ENCODE results near the gene SH3YL1. TPM values are rescaled to one million over a fixed set of nuclear protein-coding genes. Genes with fewer than 3 reads are reported as not detected.

Gene SH3YL1
- total RNA-seq, 1 donor from 2014 or later = 25.1 TPM

DNA sequence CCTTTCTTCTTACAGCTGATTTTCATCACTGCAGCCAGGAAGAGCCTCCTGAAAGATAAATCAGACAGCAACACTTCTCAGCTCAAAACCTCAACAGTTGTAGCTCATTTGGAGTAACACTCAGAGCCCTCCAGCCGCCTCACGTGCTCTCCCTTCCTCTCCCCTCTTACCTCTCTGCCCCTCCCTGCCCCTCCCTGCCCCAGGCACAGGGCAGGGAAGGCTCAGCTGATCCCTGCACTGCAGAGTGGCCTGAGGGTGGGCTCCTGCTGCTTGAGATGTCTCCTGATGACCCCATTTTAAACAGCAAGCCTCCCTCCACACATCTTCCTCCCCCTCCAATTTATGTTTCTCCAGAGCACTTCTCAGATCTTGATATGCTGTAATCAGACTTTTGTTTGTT, 54.4 kb downstream of the SH3YL1 start:
- H3K9me3 ChIP-seq (ENCODE audit: control insufficient read depth in 3 of 3, low read length in 3 of 3) = peaks cover 0 to 4% (median 2%) of the 10 kb centered on the region in 3 donors
- H3K36me3 ChIP-seq (ENCODE audit: control insufficient read depth in 3 of 3, insufficient read depth in 3 of 3, low read length in 3 of 3) = no peaks in the 10 kb centered on the region
- H3K27me3 ChIP-seq (ENCODE audit: control insufficient read depth in 3 of 3, insufficient read depth in 3 of 3, low read length in 3 of 3) = peaks cover 10 to 17% (median 13%) of the 10 kb centered on the region in 3 donors
- H3K4me1 ChIP-seq (ENCODE audit: control insufficient read depth in 3 of 3, insufficient read depth in 3 of 3, low read length in 3 of 3) = peaks cover 2 to 6% (median 3%) of the 10 kb centered on the region in 3 donors
- no peak overlapping the region for H3K4me3 ChIP-seq (ENCODE audit: low read length in 3 of 3)
- no peak overlapping the region for H3K9ac ChIP-seq (ENCODE audit: low read depth in 1 of 3, low read length in 3 of 3)
- H3K27ac ChIP-seq (ENCODE audit: low read depth, low read length) = no peak overlapping the region

DNA sequence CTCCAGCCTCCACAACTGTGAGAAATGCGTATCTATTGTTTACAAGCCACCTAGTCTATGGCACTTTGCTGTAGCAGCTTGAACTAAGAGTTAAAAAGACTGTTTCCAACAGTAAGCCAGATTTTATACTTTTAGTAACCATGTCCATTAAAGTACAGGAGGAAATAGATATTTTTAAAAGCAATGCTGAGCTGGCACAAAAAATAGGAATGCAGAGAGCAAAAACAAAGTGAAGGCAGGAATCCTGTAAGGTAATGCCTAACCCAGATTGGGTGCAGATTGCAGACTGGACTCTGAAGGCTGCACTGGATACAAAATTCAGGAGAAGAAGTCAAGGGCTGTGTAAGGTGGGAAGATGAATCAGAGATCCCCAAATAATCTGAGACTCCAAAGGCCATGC, 55.5 kb downstream of the SH3YL1 start:
- Histone ChIP-seq H3K27ac (ENCODE audit: low read depth, low read length) (no peak overlapping the region), H3K4me1 (ENCODE audit: control insufficient read depth in 3 of 3, insufficient read depth in 3 of 3, low read length in 3 of 3) (no peaks in the 10 kb centered on the region), H3K4me3 (ENCODE audit: low read length in 3 of 3) (no peak overlapping the region), H3K9ac (ENCODE audit: low read depth in 1 of 3, low read length in 3 of 3) (no peak overlapping the region), H3K27me3 (ENCODE audit: control insufficient read depth in 3 of 3, insufficient read depth in 3 of 3, low read length in 3 of 3) (peaks cover 10 to 17% (median 14%) of the 10 kb centered on the region in 3 donors), H3K36me3 (ENCODE audit: control insufficient read depth in 3 of 3, insufficient read depth in 3 of 3, low read length in 3 of 3) (no peaks in the 10 kb centered on the region), H3K9me3 (ENCODE audit: control insufficient read depth in 3 of 3, low read length in 3 of 3) (peaks cover 0 to 4% (median 2%) of the 10 kb centered on the region in 3 donors)

DNA sequence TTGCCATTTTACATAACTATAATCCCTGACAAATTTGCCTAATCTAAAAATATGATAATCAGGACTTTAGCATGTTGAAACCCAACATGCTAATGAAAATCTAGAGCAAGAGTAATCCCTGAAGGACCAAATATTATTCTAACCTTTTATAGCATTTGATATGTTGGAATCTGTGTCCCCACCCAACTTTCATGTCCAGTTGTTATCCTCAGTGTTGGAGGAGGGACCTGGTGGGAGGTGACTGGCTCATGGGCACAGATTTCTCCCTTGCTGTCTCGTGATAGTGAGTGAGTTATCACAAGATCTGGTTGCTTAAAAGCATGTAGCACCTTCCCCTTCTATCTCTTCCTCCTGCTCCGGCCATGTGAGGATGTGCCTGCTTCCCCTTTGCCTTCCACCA, 59.8 kb downstream of the SH3YL1 start:
- Histone ChIP-seq H3K9me3 (ENCODE audit: control insufficient read depth in 3 of 3, low read length in 3 of 3) (no peaks in the 10 kb centered on the region), H3K27me3 (ENCODE audit: control insufficient read depth in 3 of 3, insufficient read depth in 3 of 3, low read length in 3 of 3) (peaks cover 4 to 8% (median 6%) of the 10 kb centered on the region in 3 donors), H3K4me3 (ENCODE audit: low read length in 3 of 3) (no peak overlapping the region), H3K36me3 (ENCODE audit: control insufficient read depth in 3 of 3, insufficient read depth in 3 of 3, low read length in 3 of 3) (no peaks in the 10 kb centered on the region), H3K9ac (ENCODE audit: low read depth in 1 of 3, low read length in 3 of 3) (no peak overlapping the region), H3K27ac (ENCODE audit: low read depth, low read length) (no peak overlapping the region), H3K4me1 (ENCODE audit: control insufficient read depth in 3 of 3, insufficient read depth in 3 of 3, low read length in 3 of 3) (no peaks in the 10 kb centered on the region)

DNA sequence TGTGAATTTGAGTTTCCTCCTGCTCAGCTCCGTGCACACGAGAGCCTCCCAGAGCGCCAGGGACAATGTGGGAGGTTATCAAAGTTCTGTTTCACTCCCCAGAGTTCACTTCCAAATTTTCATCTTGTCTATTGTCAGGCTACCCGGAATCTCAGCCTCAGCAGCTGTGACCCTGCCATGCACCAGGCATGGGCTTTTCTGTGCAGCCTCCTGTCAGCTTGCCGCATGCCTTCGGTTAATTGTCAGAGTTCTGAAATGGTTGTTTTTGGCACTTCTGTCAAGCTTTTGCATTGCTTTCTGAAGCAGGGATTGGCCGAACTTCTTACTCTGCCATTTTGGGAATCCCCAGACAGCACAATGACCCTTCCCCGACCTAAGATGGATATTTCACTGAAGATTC, 60.4 kb downstream of the SH3YL1 start:
- H3K9ac ChIP-seq (ENCODE audit: low read depth in 1 of 3, low read length in 3 of 3) = no peak overlapping the region
- H3K36me3 ChIP-seq (ENCODE audit: control insufficient read depth in 3 of 3, insufficient read depth in 3 of 3, low read length in 3 of 3) = no peaks in the 10 kb centered on the region
- peaks cover 4 to 7% (median 6%) of the 10 kb centered on the region in 3 donors for H3K27me3 ChIP-seq (ENCODE audit: control insufficient read depth in 3 of 3, insufficient read depth in 3 of 3, low read length in 3 of 3)
- H3K9me3 ChIP-seq (ENCODE audit: control insufficient read depth in 3 of 3, low read length in 3 of 3) = no peaks in the 10 kb centered on the region
- H3K4me3 ChIP-seq (ENCODE audit: low read length in 3 of 3) = no peak overlapping the region
- H3K27ac ChIP-seq (ENCODE audit: low read depth, low read length) = no peak overlapping the region
- no peaks in the 10 kb centered on the region for H3K4me1 ChIP-seq (ENCODE audit: control insufficient read depth in 3 of 3, insufficient read depth in 3 of 3, low read length in 3 of 3)

DNA sequence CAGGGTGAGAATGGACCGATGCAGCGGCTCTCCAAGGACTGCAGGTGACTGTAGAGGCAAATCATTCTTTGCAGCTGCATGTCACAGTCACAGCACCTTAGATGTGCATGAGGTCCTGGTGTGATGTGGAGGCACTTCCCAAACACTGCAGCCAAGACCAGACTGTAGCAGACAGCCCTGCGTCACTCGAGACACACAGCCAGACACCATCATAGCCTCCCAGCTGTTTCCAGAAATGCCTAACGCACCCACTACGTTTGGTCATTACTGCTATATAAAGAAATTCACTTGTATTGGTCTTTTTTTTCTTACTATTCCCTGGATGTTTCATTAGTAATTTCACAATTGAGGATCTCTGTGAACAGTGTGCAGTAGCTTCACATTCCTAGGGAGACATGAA, 60.9 kb downstream of the SH3YL1 start:
- no peaks in the 10 kb centered on the region for H3K4me1 ChIP-seq (ENCODE audit: control insufficient read depth in 3 of 3, insufficient read depth in 3 of 3, low read length in 3 of 3)
- no peaks in the 10 kb centered on the region for H3K36me3 ChIP-seq (ENCODE audit: control insufficient read depth in 3 of 3, insufficient read depth in 3 of 3, low read length in 3 of 3)
- H3K9me3 ChIP-seq (ENCODE audit: control insufficient read depth in 3 of 3, low read length in 3 of 3) = no peaks in the 10 kb centered on the region
- H3K27ac ChIP-seq (ENCODE audit: low read depth, low read length) = no peak overlapping the region
- H3K9ac ChIP-seq (ENCODE audit: low read depth in 1 of 3, low read length in 3 of 3) = no peak overlapping the region
- H3K27me3 ChIP-seq (ENCODE audit: control insufficient read depth in 3 of 3, insufficient read depth in 3 of 3, low read length in 3 of 3) = peaks cover under 1 to 4% (median 3%) of the 10 kb centered on the region in 3 donors
- no peak overlapping the region for H3K4me3 ChIP-seq (ENCODE audit: low read length in 3 of 3)

DNA sequence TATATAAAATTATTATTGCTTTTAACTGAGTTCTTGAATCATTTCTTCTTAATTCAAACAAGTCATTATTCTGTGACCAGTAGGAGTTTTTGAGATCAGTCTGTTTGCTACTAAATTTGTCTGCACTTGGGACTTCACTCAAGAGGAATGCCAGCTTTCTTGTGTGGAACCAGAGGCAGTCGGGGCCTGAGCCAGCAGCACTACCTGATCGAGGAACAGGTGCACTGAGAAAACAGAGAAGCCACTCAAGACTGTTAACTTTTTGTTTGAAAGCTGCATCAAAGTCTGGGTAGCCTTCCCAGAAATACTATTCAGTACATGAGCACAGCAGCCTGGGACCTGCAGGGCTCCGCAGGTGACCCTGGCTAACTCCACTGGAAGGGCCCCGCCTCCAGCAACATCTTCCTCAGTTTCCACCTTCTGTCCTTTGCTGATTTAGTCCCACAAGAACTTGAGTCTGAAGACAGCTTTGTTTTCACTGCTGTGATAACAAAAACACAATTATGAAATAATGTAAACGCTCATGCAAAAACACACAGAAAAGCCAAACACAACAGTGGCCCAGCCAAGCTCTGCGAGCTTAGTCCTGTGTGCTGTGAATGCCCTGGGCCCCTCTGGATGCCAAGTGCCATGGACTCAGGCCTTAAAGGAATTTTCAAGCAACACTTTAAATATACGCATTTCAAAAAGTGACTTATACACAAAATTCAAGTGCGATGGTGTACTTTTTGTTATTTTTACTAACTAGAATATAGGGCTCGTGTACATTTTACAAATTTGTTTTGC, 62.0 kb downstream of the SH3YL1 start:
- Histone ChIP-seq H3K9ac (ENCODE audit: low read depth in 1 of 3, low read length in 3 of 3) (no peak overlapping the region), H3K36me3 (ENCODE audit: control insufficient read depth in 3 of 3, insufficient read depth in 3 of 3, low read length in 3 of 3) (no peaks in the 10 kb centered on the region), H3K9me3 (ENCODE audit: control insufficient read depth in 3 of 3, low read length in 3 of 3) (no peaks in the 10 kb centered on the region), H3K4me1 (ENCODE audit: control insufficient read depth in 3 of 3, insufficient read depth in 3 of 3, low read length in 3 of 3) (no peaks in the 10 kb centered on the region), H3K27me3 (ENCODE audit: control insufficient read depth in 3 of 3, insufficient read depth in 3 of 3, low read length in 3 of 3) (peaks cover 0 to 4% (median 3%) of the 10 kb centered on the region in 3 donors), H3K4me3 (ENCODE audit: low read length in 3 of 3) (no peak overlapping the region), H3K27ac (ENCODE audit: low read depth, low read length) (no peak overlapping the region)

DNA sequence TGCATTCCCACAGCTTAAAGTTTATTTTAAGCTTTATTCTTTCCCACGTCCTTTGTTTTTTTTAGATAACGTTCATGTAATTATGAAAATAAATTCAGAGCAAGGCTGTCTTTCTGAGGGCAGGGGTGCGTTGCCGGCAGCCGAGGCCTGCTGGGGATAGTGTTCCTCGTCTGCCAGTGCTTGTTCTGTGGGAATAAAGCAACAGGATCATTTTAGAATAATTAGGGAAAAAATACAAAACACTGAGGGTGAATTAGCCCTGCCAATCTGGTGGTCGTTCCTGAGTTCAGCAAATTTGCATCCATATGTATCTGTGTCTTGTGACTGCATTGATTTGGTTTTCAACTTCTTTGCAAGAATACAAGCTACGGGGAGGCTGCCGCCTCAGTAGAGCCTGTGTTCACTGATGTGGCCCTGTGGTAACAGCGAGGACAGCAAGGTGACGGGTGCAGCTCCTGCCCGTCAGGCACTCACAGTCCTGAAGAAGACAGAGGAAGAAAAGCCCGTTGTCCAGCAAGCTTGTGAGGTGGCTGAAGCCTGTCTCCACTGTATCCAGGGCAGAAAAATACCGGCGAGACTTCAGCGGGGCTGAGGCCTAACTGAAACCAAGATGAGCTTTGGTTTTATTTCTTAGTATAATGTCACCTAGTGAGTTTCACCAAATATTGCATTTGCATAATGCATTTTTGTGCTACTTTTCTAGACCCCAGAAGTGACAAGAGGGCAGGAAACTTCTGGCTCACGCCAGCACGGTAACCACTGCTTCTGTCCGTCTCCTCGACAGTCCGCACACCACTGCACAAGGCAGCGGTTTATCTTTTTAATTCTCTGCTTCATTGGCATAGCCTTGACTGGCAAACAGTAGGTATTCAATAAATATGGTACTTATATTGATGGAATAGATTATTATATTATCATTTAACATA, 64.5 kb downstream of the SH3YL1 start:
- Histone ChIP-seq H3K4me3 (ENCODE audit: low read length in 3 of 3) (no peak overlapping the region), H3K9me3 (ENCODE audit: control insufficient read depth in 3 of 3, low read length in 3 of 3) (no peaks in the 10 kb centered on the region), H3K9ac (ENCODE audit: low read depth in 1 of 3, low read length in 3 of 3) (no peak overlapping the region), H3K36me3 (ENCODE audit: control insufficient read depth in 3 of 3, insufficient read depth in 3 of 3, low read length in 3 of 3) (no peaks in the 10 kb centered on the region), H3K27me3 (ENCODE audit: control insufficient read depth in 3 of 3, insufficient read depth in 3 of 3, low read length in 3 of 3) (peaks cover 0 to 4% (median 3%) of the 10 kb centered on the region in 3 donors), H3K4me1 (ENCODE audit: control insufficient read depth in 3 of 3, insufficient read depth in 3 of 3, low read length in 3 of 3) (no peaks in the 10 kb centered on the region), H3K27ac (ENCODE audit: low read depth, low read length) (no peak overlapping the region)

DNA sequence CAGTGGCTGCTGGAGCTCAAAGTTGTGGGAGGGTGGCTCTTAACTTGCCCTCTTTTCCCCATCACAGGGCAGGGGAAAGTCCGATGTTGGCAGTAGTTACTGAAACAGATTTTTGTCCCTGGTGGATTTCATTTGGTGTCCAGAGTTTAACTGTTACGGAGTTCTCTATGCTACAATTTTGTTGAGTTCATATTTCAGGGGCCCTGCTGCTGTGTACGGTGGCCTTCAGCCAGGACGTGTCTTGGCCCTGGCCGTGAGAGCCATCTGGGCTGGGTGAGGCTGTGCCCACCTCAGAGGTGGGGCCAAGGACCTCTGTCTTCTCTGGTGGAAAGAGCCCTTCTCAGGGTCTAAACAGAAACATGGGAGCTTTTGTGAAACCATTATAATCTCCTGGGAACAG, 67.4 kb downstream of the SH3YL1 start:
- Histone ChIP-seq H3K27ac (ENCODE audit: low read depth, low read length) (no peak overlapping the region), H3K4me1 (ENCODE audit: control insufficient read depth in 3 of 3, insufficient read depth in 3 of 3, low read length in 3 of 3) (no peaks in the 10 kb centered on the region), H3K9ac (ENCODE audit: low read depth in 1 of 3, low read length in 3 of 3) (no peak overlapping the region), H3K27me3 (ENCODE audit: control insufficient read depth in 3 of 3, insufficient read depth in 3 of 3, low read length in 3 of 3) (no peaks in the 10 kb centered on the region), H3K9me3 (ENCODE audit: control insufficient read depth in 3 of 3, low read length in 3 of 3) (no peaks in the 10 kb centered on the region), H3K4me3 (ENCODE audit: low read length in 3 of 3) (no peak overlapping the region), H3K36me3 (ENCODE audit: control insufficient read depth in 3 of 3, insufficient read depth in 3 of 3, low read length in 3 of 3) (no peaks in the 10 kb centered on the region)

DNA sequence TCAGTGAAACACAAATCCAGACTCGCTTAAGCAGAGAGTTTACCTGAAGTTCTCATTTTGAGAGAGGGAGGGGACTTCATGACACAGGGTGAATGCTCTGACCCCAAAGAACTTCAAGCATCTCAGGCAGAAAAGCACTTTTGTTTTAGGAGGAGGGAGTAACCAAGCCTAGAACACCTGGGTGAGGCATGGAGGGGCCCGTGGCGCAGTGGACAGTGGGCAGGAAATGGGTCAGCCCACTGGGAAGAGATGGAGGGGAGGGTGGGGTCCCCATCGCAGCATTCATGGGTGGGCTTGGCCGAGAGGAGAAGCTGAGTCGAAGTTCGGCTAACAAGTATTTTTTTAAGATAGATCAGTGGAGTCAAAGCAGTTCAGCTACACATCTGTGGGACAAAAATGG, 67.9 kb downstream of the SH3YL1 start:
- no peaks in the 10 kb centered on the region for H3K36me3 ChIP-seq (ENCODE audit: control insufficient read depth in 3 of 3, insufficient read depth in 3 of 3, low read length in 3 of 3)
- no peak overlapping the region for H3K4me3 ChIP-seq (ENCODE audit: low read length in 3 of 3)
- H3K4me1 ChIP-seq (ENCODE audit: control insufficient read depth in 3 of 3, insufficient read depth in 3 of 3, low read length in 3 of 3) = no peaks in the 10 kb centered on the region
- H3K27me3 ChIP-seq (ENCODE audit: control insufficient read depth in 3 of 3, insufficient read depth in 3 of 3, low read length in 3 of 3) = no peaks in the 10 kb centered on the region
- H3K27ac ChIP-seq (ENCODE audit: low read depth, low read length) = no peak overlapping the region
- H3K9ac ChIP-seq (ENCODE audit: low read depth in 1 of 3, low read length in 3 of 3) = no peak overlapping the region
- H3K9me3 ChIP-seq (ENCODE audit: control insufficient read depth in 3 of 3, low read length in 3 of 3) = no peaks in the 10 kb centered on the region

DNA sequence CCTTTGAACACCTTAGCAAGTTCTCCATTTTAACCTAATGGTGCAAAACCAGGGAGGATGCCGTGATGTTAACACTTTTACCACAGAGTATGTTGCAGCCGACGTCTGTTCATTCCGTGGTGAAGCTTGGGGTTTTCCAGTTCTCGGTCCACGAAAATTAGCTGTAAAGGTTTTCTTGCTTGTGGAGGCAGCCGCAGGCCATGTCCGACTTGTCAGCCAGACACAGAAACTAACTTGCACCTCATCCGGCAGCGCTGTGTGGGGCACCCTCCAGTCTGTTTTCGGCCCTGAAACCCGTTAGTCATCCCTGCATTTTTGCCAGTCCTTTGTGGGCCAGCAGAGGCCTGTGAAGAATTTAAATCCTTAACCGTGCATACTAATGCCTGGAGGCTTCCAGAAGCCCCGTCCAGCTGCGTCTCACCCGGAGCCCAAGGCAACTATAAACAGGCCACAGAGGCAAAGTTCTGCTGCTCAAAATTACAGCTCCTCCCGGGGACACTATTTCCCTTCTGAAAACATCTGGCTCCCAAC, 70.6 kb downstream of the SH3YL1 start:
- H3K4me3 ChIP-seq (ENCODE audit: low read length in 3 of 3) = no peak overlapping the region
- no peak overlapping the region for H3K27ac ChIP-seq (ENCODE audit: low read depth, low read length)
- no peaks in the 10 kb centered on the region for H3K36me3 ChIP-seq (ENCODE audit: control insufficient read depth in 3 of 3, insufficient read depth in 3 of 3, low read length in 3 of 3)
- H3K9ac ChIP-seq (ENCODE audit: low read depth in 1 of 3, low read length in 3 of 3) = no peak overlapping the region
- peaks cover 0 to 2% (median 0%) of the 10 kb centered on the region in 3 donors for H3K27me3 ChIP-seq (ENCODE audit: control insufficient read depth in 3 of 3, insufficient read depth in 3 of 3, low read length in 3 of 3)
- H3K9me3 ChIP-seq (ENCODE audit: control insufficient read depth in 3 of 3, low read length in 3 of 3) = no peaks in the 10 kb centered on the region
- H3K4me1 ChIP-seq (ENCODE audit: control insufficient read depth in 3 of 3, insufficient read depth in 3 of 3, low read length in 3 of 3) = no peaks in the 10 kb centered on the region
